Measurements from ENCODE around the gene HBEGF. TPM values are rescaled to one million over a fixed set of nuclear protein-coding genes. Genes with fewer than 3 reads are reported as not detected.

The HBEGF gene
- total RNA-seq, 1 experiment from 2014 or later, result 2.4 TPM

DNA sequence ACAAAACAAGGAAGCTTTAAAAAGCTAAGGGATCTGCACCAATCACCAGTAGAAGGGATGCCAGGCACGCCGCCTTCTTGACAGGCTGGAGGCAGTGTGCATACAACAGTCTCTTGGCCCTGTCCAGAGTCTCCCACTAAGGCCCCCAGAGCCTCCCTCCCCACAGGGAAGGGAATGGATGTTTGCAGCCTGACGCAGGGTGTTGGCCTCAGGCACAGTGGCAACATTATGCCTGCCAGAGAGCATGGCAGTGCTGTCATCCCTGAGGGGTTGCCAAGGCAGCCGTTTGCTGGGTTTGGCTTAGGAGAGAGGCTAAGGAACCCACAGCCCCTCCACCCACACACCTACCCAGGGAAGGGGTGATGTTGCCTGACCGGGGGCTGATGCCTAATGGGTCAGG lies 4.8 kb downstream of the HBEGF start:
- no peak overlapping the region for H3K18ac ChIP-seq (ENCODE audit: insufficient read length, low read depth, low read length)
- H2BK12ac ChIP-seq (ENCODE audit: insufficient read length, low read depth, low read length), result no peak overlapping the region
- H3K27me3 ChIP-seq (ENCODE audit: insufficient read depth, low read length), result peaks cover 3% of the 10 kb centered on the region; the same call in 1 of the 2 replicates
- no peak overlapping the region for H2AFZ ChIP-seq (ENCODE audit: low read length)
- no peak overlapping the region for H2AK5ac ChIP-seq (ENCODE audit: insufficient read length, low read length)
- no peak overlapping the region for H3K4me3 Mint-ChIP-seq
- no peaks in the 10 kb centered on the region for H3K79me2 ChIP-seq (ENCODE audit: insufficient read depth, low read length)
- no peak overlapping the region for H4K8ac ChIP-seq (replicated peaks; ENCODE audit: insufficient read length, low read depth, low read length)
- TF ChIP-seq, protein P1, sequence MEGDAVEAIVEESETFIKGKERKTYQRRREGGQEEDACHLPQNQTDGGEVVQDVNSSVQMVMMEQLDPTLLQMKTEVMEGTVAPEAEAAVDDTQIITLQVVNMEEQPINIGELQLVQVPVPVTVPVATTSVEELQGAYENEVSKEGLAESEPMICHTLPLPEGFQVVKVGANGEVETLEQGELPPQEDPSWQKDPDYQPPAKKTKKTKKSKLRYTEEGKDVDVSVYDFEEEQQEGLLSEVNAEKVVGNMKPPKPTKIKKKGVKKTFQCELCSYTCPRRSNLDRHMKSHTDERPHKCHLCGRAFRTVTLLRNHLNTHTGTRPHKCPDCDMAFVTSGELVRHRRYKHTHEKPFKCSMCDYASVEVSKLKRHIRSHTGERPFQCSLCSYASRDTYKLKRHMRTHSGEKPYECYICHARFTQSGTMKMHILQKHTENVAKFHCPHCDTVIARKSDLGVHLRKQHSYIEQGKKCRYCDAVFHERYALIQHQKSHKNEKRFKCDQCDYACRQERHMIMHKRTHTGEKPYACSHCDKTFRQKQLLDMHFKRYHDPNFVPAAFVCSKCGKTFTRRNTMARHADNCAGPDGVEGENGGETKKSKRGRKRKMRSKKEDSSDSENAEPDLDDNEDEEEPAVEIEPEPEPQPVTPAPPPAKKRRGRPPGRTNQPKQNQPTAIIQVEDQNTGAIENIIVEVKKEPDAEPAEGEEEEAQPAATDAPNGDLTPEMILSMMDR (conservative IDR thresholded peaks at IDR 0.05), result no peak
- no peak overlapping the region for H4K5ac ChIP-seq (ENCODE audit: insufficient read length, low read depth, low read length)
- no peak overlapping the region for H3K4me2 ChIP-seq (ENCODE audit: insufficient read depth, insufficient read length, low read length)
- H3K27ac Mint-ChIP-seq, result no peak overlapping the region
- H2BK20ac ChIP-seq (ENCODE audit: low read depth, low read length, poor library complexity, severe bottlenecking), result no peak overlapping the region
- H3K36me3 Mint-ChIP-seq (ENCODE audit: insufficient read depth in 1 of 3, low read depth in 3 of 3), result peaks cover 0 to 4% (median 0%) of the 10 kb centered on the region in 3 experiments; a peak in 2 of 7 replicates
- H4K91ac ChIP-seq (ENCODE audit: insufficient read length, low read depth, low read length), result no peak overlapping the region
- H3K9me3 Mint-ChIP-seq, result no peaks in the 10 kb centered on the region
- no peak overlapping the region for H2BK5ac ChIP-seq (ENCODE audit: insufficient read length, low read length)
- H3K9ac ChIP-seq (ENCODE audit: extremely low read depth, insufficient read length, low read length), result no peak overlapping the region
- H3K23me2 ChIP-seq (ENCODE audit: insufficient read length, low read depth, low read length, poor library complexity, severe bottlenecking), result peaks cover 8% of the 10 kb centered on the region
- WGBS (ENCODE audit: extremely low coverage, insufficient read length, low lambda C conversion rate), result no CpG with 5 or more reads among the region's 5 CpGs
- H3K23ac ChIP-seq (ENCODE audit: insufficient read length, low read depth, low read length), result no peak overlapping the region
- H3K4me1 ChIP-seq (ENCODE audit: insufficient read depth, low read length), result no peaks in the 10 kb centered on the region; the same call in 1 of the 2 replicates
- no peak for DNase-seq
- peaks cover 14% of the 10 kb centered on the region for H3K27me3 Mint-ChIP-seq (ENCODE audit: low read depth)
- no peak overlapping the region for H2BK120ac ChIP-seq (ENCODE audit: low read depth, low read length, poor library complexity, severe bottlenecking)
- no peaks in the 10 kb centered on the region for H4K20me1 ChIP-seq (ENCODE audit: control insufficient read depth, insufficient read depth, insufficient read length)
- no peak overlapping the region for H2BK15ac ChIP-seq (ENCODE audit: low read depth, low read length)
- H3T11ph ChIP-seq (ENCODE audit: low read length), result no peak overlapping the region
- H3K56ac ChIP-seq (ENCODE audit: insufficient read length, low read depth, low read length), result no peak overlapping the region
- no peaks in the 10 kb centered on the region for H3K79me1 ChIP-seq (ENCODE audit: insufficient read depth, low read depth, low read length, poor library complexity, severe bottlenecking)
- no peak overlapping the region for H3K4ac ChIP-seq (ENCODE audit: low read depth, low read length)
- H3K4me1 Mint-ChIP-seq, result peaks cover 9 to 16% of the 10 kb centered on the region in 2 experiments
- H3K14ac ChIP-seq (ENCODE audit: insufficient read depth, low read length), result no peak overlapping the region; the same call in 1 of the 2 replicates
- H3K27ac ChIP-seq (ENCODE audit: insufficient read length, low read depth, low read length), result no peak overlapping the region
- H3K9me3 ChIP-seq (ENCODE audit: control insufficient read depth, low read depth, low read length), result no peaks in the 10 kb centered on the region

Data from H9 (cell line).